ENCODE measurements around the gene NSMCE1. TPM values are rescaled to one million over a fixed set of nuclear protein-coding genes. Genes with fewer than 3 reads are reported as not detected.

Gene NSMCE1
- total RNA-seq, 1 experiment from 2014 or later: 106 TPM

DNA sequence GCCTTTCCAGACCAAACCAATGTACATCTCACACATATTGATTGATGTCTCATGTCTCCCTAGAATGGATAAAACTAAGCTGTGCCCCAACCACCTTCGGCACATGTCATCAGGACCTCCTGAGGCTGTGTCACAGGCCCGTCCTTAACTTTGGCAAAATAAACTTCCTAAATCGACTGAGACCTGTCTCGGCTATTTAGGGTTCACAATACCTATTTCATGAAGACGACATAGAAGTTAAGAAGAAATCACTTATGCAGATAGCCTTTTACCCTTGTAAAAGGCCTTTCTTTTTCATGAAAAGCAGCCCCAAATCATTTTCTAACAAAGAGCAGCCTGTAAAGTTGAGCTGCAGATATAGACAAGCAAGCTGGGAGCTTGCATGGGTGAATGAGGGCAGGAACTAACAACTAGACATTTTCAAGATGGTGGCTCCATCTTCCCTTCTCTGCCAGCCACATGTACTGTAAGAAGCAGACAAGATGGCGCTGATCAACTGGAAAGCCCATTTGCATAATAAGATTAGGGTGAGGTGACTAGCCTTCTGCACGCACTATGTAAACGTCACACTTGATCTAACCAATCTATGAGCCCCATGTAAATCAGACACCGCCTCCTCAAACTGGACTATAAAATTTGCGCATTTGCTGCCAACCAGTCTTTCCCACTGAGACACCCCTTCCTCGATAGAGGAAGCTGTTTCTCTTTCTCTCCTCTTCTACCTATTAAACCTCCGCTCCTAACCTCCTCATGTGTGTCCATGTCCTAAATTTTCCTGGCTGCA lies 69.9 kb downstream of the NSMCE1 start:
- intact Hi-C loops (cut with micrococcal nuclease): no loop called here
- Mint-ChIP-seq H3K4me3 (ENCODE audit: unreplicated experiment) (no peak overlapping the region), H3K27ac (ENCODE audit: low read depth, unreplicated experiment) (no peak overlapping the region), H3K4me1 (ENCODE audit: insufficient read depth, unreplicated experiment) (peaks cover 10% of the 10 kb centered on the region), H3K27me3 (ENCODE audit: insufficient read depth, unreplicated experiment) (peaks cover 19% of the 10 kb centered on the region), H3K36me3 (ENCODE audit: insufficient read depth, unreplicated experiment) (no peaks in the 10 kb centered on the region), H3K9me3 (ENCODE audit: unreplicated experiment) (no peaks in the 10 kb centered on the region)
- BruUV-seq (replicated peaks): no TSS peak
- POLR2A ChIA-PET: interaction anchor here (0.6 to 0.9 kb wide), 2 partner anchors 35 to 776 kb away, joined by 3 read pairs; no protein-coding TSS in a partner anchor
- DNase-seq (ENCODE audit: unreplicated experiment): no peak
- CTCF ChIA-PET: interaction anchor here (0.6 to 1.0 kb wide), 2 partner anchors 20 to 169 kb away, joined by 3 to 4 read pairs; no protein-coding TSS in a partner anchor
- TF ChIP-seq, protein P1, sequence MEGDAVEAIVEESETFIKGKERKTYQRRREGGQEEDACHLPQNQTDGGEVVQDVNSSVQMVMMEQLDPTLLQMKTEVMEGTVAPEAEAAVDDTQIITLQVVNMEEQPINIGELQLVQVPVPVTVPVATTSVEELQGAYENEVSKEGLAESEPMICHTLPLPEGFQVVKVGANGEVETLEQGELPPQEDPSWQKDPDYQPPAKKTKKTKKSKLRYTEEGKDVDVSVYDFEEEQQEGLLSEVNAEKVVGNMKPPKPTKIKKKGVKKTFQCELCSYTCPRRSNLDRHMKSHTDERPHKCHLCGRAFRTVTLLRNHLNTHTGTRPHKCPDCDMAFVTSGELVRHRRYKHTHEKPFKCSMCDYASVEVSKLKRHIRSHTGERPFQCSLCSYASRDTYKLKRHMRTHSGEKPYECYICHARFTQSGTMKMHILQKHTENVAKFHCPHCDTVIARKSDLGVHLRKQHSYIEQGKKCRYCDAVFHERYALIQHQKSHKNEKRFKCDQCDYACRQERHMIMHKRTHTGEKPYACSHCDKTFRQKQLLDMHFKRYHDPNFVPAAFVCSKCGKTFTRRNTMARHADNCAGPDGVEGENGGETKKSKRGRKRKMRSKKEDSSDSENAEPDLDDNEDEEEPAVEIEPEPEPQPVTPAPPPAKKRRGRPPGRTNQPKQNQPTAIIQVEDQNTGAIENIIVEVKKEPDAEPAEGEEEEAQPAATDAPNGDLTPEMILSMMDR (IDR thresholded peaks at IDR 0.05; ENCODE audit: unreplicated experiment): no peak

DNA sequence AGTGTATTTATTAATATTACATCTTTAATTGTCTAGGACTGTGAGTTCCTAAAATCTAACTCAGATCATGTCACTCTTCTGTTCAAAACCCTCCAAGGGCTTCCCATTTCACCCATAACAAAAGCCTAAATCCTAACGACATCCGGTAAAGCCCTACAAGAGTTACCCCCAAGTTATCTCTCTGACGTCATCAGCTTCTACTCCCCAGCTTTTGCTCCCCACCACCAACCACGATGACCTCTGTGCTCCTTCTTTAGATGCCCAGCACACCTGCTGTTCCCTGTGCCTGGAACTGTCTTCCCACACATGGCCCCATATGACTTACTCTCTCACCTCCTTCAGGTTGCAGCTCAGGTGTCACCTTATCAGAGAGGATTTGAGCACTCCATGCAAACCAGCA lies 71.6 kb downstream of the NSMCE1 start:
- no peak overlapping the region for H3K4me3 Mint-ChIP-seq (ENCODE audit: unreplicated experiment)
- peaks cover 7% of the 10 kb centered on the region for H3K36me3 Mint-ChIP-seq (ENCODE audit: insufficient read depth, unreplicated experiment)
- DNase-seq (ENCODE audit: unreplicated experiment): no peak
- H3K4me1 Mint-ChIP-seq (ENCODE audit: insufficient read depth, unreplicated experiment): peaks cover 9% of the 10 kb centered on the region
- POLR2A ChIA-PET: no interaction called here
- CTCF ChIA-PET: interaction anchor here (0.8 to 1.8 kb wide), 2 partner anchors 38 to 42 kb away, joined by 3 to 5 read pairs; no protein-coding TSS in a partner anchor
- intact Hi-C loops (cut with micrococcal nuclease): no loop called here
- H3K27ac Mint-ChIP-seq (ENCODE audit: low read depth, unreplicated experiment): no peak overlapping the region
- H3K9me3 Mint-ChIP-seq (ENCODE audit: unreplicated experiment): no peaks in the 10 kb centered on the region
- no TSS peak for BruUV-seq (replicated peaks)
- TF ChIP-seq, protein P1 (IDR thresholded peaks at IDR 0.05; ENCODE audit: unreplicated experiment): no peak
- H3K27me3 Mint-ChIP-seq (ENCODE audit: insufficient read depth, unreplicated experiment): peaks cover 19% of the 10 kb centered on the region

DNA sequence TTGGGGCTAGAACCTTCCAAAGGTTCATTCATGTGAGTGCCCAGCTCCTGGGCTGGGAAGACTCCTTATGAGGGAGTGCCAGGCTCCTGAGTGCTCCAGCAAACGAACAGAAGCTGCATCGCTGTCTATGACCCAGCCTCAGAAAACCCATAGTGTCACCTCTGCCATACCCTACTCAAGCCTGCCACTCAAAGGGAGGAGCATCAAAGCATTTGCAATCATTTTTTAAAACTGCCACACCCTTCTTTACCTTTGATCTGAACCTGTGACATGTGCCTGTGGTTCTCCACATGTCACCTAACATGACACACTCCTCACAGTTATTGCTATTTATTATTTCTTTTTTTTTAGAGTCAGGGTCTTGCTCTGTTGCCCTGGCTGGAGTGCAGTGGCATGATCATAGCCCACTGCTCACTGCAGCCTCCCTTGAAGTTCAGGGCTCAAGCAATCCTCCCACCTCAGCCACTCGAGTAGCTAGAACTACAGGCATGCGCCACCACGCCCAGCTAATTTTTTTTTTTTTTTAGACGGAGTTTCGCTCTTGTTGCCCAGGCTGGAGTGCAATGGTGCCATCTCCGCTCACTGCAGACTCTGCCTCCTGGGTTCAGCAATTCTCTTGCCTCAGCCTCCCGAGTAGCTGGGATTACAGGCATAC lies 72.5 kb downstream of the NSMCE1 start:
- CTCF ChIA-PET: interaction anchor here (0.6 to 1.8 kb wide), 6 partner anchors 26 to 315 kb away, joined by 3 to 5 read pairs (median 3); no protein-coding TSS in a partner anchor
- H3K4me3 Mint-ChIP-seq (ENCODE audit: unreplicated experiment): no peak overlapping the region
- POLR2A ChIA-PET: no interaction called here

More for the DNA sequence above, 72.5 kb downstream of the NSMCE1 start:
- peaks cover 19% of the 10 kb centered on the region for H3K27me3 Mint-ChIP-seq (ENCODE audit: insufficient read depth, unreplicated experiment)
- TF ChIP-seq, protein P1 (IDR thresholded peaks at IDR 0.05; ENCODE audit: unreplicated experiment): no peak
- H3K4me1 Mint-ChIP-seq (ENCODE audit: insufficient read depth, unreplicated experiment): peaks cover 9% of the 10 kb centered on the region
- no peak overlapping the region for H3K27ac Mint-ChIP-seq (ENCODE audit: low read depth, unreplicated experiment)
- H3K9me3 Mint-ChIP-seq (ENCODE audit: unreplicated experiment): no peaks in the 10 kb centered on the region
- no TSS peak for BruUV-seq (replicated peaks)
- H3K36me3 Mint-ChIP-seq (ENCODE audit: insufficient read depth, unreplicated experiment): peaks cover 7% of the 10 kb centered on the region
- DNase-seq (ENCODE audit: unreplicated experiment): no peak
- intact Hi-C loops (cut with micrococcal nuclease): no loop called here

Data from MCF 10A (cell line).